ENCODE results near the gene GOLIM4. TPM values are rescaled to one million over a fixed set of nuclear protein-coding genes. Genes with fewer than 3 reads are reported as not detected.
"Not testable (repeated sequence)": the region's sequence is repeated elsewhere in the genome, so short reads cannot be mapped to it uniquely, and the experiment has no call there.

Gene GOLIM4
- total and polyA plus RNA-seq, 3 donors from 2014 or later = 9.5 to 21.6 (median 20.1) TPM

DNA sequence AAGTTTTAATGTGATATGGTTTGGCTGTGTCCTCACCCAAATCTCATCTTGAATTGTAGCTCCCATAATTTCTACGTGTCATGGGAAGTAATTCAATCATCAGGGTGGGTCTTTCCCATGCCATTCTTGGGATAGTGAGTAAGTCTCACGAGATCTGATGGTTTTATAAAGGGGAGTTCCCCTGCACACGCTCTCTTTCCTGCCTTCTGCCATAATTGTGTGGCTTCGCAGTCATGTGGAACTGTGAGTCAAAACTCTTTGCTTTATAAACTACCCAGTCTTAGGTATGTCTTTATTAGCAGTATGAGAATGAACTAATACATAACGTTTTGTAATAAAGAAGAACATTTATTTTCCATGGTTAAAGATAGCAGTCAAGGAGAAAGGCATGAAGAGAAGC, 39.2 kb upstream of the GOLIM4 start:
- Histone ChIP-seq H3K36me3 (ENCODE audit: low read depth, missing control alignments) (no peaks in the 10 kb centered on the region), H3K27ac (no peak overlapping the region), H3K4me3 (no peak overlapping the region), H3K27me3 (no peaks in the 10 kb centered on the region), H3K4me1 (no peaks in the 10 kb centered on the region), H3K9me3 (no peaks in the 10 kb centered on the region)
- WGBS, 2 donors = 78 to 81% methylated on average over 5 of the region's 5 CpGs
- DNase-seq = no peak
- intact Hi-C loops (cut with DNase I; ENCODE audit: low total_unique reads) = no loop called here
- no peak for TF ChIP-seq POLR2A (IDR thresholded peaks at IDR 0.05)
- TF ChIP-seq, protein P1, sequence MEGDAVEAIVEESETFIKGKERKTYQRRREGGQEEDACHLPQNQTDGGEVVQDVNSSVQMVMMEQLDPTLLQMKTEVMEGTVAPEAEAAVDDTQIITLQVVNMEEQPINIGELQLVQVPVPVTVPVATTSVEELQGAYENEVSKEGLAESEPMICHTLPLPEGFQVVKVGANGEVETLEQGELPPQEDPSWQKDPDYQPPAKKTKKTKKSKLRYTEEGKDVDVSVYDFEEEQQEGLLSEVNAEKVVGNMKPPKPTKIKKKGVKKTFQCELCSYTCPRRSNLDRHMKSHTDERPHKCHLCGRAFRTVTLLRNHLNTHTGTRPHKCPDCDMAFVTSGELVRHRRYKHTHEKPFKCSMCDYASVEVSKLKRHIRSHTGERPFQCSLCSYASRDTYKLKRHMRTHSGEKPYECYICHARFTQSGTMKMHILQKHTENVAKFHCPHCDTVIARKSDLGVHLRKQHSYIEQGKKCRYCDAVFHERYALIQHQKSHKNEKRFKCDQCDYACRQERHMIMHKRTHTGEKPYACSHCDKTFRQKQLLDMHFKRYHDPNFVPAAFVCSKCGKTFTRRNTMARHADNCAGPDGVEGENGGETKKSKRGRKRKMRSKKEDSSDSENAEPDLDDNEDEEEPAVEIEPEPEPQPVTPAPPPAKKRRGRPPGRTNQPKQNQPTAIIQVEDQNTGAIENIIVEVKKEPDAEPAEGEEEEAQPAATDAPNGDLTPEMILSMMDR (IDR thresholded peaks at IDR 0.05) = no peak

DNA sequence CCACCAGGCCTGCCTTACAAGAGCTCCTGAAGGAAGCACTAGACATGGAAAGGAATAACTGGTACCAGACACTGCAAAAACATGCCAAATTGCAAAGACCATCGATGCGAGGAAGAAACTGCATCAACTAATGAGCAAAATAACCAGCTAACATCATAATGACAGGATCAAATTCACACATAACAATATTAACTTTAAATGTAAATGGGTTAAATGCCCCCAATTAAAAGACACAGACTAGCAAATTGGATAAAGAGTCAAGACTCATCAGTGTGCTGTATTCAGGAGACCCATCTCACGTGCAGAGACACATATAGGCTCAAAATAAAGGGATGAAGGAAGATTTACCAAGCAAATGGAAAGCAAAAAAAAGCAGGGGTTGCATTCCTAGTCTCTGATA, 34.5 kb upstream of the GOLIM4 start:
- 77 to 91% methylated on average over 3 of the region's 3 CpGs for WGBS, 2 donors
- H3K36me3 ChIP-seq (ENCODE audit: low read depth, missing control alignments); H3K27me3 ChIP-seq; H3K4me3 ChIP-seq; DNase-seq; H3K27ac ChIP-seq; H3K4me1 ChIP-seq; H3K9me3 ChIP-seq; intact Hi-C loops (cut with DNase I; ENCODE audit: low total_unique reads): not testable (repeated sequence)

DNA sequence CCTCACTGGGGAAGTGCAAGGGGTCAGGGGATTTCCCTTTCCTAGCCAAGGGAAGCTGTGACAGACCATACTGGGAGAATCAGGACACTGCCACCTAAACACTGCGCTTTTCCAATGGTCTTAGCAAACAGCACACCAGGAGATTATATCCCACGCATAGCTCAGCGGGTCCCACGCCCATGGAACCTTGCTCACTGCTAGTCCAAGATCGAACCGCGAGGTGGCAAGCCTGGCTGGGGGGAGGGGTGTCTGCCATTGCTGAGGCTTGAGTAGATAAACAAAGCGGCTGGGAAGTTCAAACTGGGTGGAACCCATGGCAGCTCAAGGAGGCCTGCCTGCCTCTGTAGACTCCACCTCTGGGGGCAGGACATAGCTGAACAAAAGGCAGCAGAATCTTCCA, 32.7 kb upstream of the GOLIM4 start:
- H3K4me3 ChIP-seq; DNase-seq; H3K27me3 ChIP-seq; H3K36me3 ChIP-seq (ENCODE audit: low read depth, missing control alignments); H3K27ac ChIP-seq; intact Hi-C loops (cut with DNase I; ENCODE audit: low total_unique reads); H3K9me3 ChIP-seq; H3K4me1 ChIP-seq: not testable (repeated sequence)
- 80 to 98% methylated on average over 6 to 8 of the region's 8 CpGs for WGBS, 2 donors

DNA sequence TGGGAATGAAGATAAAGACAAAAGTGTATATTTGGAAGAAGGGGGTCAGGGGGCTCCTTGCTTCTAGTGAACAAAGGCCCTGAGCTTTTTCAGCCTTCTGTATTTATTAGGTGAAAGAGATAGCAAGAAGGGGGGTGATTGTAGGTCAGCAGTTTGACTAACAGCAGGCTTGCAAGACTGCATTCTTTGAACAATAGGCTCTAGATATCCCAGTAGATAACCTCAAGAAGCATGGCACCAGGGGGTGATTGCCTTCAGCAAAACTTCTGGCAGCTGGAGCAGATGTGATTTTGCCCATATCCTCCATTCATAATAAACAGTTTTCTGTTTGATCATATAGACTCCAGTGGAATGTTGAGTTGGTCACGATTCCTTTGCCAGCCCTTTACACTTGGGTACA, 31.7 kb upstream of the GOLIM4 start:
- no peaks in the 10 kb centered on the region for H3K9me3 ChIP-seq
- H3K4me1 ChIP-seq = no peaks in the 10 kb centered on the region
- 84 to 100% methylated on average over 1 of the region's 1 CpG for WGBS, 2 donors
- H3K27ac ChIP-seq = no peak overlapping the region
- no peaks in the 10 kb centered on the region for H3K27me3 ChIP-seq
- no peaks in the 10 kb centered on the region for H3K36me3 ChIP-seq (ENCODE audit: low read depth, missing control alignments)
- TF ChIP-seq POLR2A (IDR thresholded peaks at IDR 0.05) = no peak
- TF ChIP-seq, protein P1 (IDR thresholded peaks at IDR 0.05) = no peak
- no peak overlapping the region for H3K4me3 ChIP-seq
- intact Hi-C loops (cut with DNase I; ENCODE audit: low total_unique reads) = no loop called here
- DNase-seq = no peak

DNA sequence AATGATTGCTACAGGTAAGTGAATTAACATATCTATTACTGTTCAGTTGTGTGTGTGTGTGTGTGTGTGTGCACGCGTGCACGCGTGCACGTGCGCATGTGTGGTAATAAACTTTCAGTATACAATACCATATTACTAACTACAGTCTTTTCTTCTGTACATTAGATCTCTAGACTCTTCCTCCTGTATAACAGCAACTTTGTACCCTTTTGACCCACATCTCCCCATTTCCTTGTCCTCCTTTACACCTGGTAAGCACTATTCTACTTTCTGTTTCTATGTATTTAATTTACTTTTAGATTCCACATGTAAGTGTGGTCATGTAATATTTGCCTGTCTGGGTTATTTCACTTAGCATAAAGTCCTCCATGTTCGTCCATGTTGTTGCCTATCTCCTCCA, 29.1 kb upstream of the GOLIM4 start:
- WGBS, 2 donors = 90 to 94% methylated on average over 7 of the region's 7 CpGs
- Histone ChIP-seq H3K9me3 (no peaks in the 10 kb centered on the region), H3K27ac (no peak overlapping the region), H3K27me3 (no peaks in the 10 kb centered on the region), H3K4me3 (no peak overlapping the region), H3K36me3 (ENCODE audit: low read depth, missing control alignments) (no peaks in the 10 kb centered on the region), H3K4me1 (no peaks in the 10 kb centered on the region)
- intact Hi-C loops (cut with DNase I; ENCODE audit: low total_unique reads) = no loop called here
- TF ChIP-seq POLR2A (IDR thresholded peaks at IDR 0.05) = no peak
- TF ChIP-seq, protein P1 (IDR thresholded peaks at IDR 0.05) = no peak
- no peak for DNase-seq

DNA sequence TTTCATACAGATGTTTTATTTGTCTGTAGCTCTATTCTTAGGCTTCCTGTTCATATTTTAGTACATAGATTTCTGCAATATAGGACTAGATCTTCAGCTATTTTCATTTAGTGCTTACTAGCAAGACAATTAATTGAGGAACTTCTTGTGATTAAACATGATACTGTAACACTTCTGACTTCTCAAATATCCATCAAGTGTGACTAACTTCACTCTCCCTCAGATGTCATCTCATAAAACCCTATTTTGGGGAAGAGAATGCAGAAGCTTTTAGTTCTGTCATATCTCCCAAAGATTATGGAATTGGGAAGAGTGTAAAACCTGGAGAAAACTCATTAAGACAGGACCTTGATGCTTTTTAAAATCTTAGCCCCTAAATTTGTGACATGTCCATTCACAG, 28.6 kb upstream of the GOLIM4 start:
- Histone ChIP-seq H3K27ac (no peak overlapping the region), H3K36me3 (ENCODE audit: low read depth, missing control alignments) (no peaks in the 10 kb centered on the region), H3K27me3 (no peaks in the 10 kb centered on the region), H3K9me3 (no peaks in the 10 kb centered on the region), H3K4me1 (no peaks in the 10 kb centered on the region), H3K4me3 (no peak overlapping the region)
- intact Hi-C loops (cut with DNase I; ENCODE audit: low total_unique reads) = no loop called here
- TF ChIP-seq, protein P1 (IDR thresholded peaks at IDR 0.05) = no peak
- TF ChIP-seq POLR2A (IDR thresholded peaks at IDR 0.05) = no peak
- no peak for DNase-seq

Data from testis (tissue), 3 donors.